Raji (cell line): Measurements from ENCODE around the gene FCMR.

ENCODE experiments used
- POLR2A ChIP-seq: IDR thresholded peaks from 2 replicates; pipeline ENCODE4 v1.6.1; 2011; ENCODE audit warnings: low read depth, low read length, control low read depth; ENCODE audit not compliant: insufficient read depth

The FCMR gene

DNA sequence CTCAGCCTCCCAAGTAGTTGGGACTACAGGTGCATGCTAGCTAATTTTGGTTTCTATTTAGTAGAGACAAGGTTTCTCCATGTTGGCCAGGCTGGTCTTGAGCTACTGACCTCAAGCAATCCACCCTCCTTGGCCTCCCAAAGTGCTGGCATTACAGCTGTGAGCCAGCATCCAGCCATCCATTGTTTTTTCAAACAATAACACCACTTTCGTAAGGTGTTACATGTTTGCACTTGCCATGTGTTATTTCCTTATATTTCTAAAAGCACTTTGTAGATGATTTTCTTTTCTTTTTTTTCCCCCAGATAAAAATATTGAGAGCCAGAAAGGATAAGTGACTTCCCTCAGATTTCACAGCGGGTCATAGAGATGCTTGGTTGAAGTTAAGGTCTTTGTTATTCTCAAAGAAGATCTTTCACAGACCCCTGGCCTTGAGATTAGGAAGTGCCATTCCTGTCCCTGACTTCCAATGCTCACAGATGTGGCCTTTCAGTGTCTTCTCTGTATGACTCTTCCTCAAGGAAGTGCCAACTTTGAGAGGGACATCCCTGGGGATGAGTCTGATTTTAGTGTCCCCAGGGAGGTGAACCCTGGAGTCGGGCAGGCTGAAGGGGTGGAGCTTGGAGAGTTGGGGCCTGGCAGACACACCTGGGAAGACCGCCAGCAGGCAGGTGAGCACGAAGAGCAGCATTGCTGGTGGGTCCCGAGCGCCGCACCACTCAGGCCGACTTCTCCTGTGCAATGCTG lies 18.3 kb upstream of the FCMR start:
- TF ChIP-seq POLR2A: no peak

- TF ChIP-seq POLR2A: no peak
Observed at GRCh38 chr1:206939131-206939530, 17.4 kb upstream of the FCMR start.

GRCh38 chr1:206937425-206937824 lies 15.7 kb upstream of the FCMR start:
- TF ChIP-seq POLR2A: no peak

DNA sequence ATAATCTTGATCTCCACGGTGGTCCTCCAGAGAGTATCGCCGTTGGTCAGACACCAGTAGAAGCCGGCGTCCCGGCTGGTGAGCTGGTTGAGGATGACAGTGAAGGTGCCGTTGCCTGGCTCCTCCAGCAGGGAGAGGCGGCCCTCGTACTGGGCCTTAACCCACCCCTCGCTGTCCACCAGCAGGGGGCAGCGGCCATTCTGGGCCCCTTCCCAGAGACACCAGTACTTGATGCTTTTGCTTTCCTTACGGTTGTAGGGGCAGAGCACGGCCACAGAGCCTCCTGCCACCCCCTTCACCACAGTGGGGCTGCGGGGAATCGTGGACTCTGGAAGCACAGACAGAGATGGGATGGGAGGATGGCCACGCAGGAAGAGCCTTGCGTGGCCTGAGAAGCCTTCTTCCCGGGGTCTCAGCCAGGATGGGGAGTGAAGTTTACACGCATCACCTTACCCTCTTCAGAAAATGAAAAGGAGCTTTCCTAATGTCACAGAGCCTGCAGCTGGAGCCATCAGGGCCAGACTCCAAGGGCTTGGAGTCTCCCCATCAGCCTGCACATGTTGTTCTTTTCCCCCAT lies 13.8 kb upstream of the FCMR start:
- TF ChIP-seq POLR2A: no peak

DNA sequence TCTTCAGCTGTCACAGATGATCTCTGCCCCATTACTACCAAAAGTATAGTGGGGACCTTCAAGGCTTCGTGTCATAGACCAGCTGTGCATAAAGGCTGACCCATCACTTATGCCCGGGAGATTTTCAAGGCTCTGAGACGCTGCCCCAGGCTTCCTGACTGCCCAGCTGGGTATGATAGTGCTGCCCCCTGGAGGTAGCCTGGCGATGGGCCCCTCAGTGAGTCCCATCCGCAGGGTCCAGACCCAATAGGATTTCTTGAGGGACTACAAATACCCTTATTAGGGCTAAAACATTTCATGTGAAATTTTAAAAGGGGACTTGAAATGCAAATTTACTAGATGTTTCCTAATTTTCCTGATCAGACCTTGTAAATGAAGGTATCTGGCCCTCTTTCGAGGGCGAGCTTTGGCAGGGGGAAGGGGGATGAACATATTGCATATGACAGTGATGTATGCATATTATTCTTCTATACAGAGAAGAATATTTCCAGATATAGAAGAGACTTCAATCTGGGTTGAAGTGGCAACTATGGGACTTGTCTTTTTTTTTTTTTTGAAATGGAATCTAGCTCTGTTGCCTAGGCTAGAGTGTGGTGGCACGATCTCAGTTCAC lies 11.7 kb upstream of the FCMR start:
- no peak for TF ChIP-seq POLR2A

DNA sequence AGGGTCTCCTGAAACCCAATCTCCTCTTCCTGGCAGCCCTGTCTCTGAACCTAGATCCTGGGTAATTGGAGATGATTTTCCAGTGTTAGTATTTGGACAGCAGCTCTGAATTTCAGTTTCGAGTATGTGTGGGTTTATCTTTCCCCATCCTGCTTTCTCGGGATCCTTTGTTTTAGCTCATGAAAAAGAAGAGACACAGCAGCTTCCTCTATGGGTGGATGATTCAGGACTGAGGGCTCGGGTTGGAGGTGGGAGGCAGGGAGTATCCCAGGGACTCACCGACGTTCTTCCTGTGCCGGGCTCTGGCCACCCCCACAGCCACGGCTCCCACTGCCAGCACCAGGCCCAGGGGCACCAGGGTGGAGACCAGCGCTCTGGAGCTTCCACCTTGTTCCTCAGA lies 10.4 kb upstream of the FCMR start:
- no peak for TF ChIP-seq POLR2A

- no peak for TF ChIP-seq POLR2A
Observed at GRCh38 chr1:206931709-206932108, 10.0 kb upstream of the FCMR start.

DNA sequence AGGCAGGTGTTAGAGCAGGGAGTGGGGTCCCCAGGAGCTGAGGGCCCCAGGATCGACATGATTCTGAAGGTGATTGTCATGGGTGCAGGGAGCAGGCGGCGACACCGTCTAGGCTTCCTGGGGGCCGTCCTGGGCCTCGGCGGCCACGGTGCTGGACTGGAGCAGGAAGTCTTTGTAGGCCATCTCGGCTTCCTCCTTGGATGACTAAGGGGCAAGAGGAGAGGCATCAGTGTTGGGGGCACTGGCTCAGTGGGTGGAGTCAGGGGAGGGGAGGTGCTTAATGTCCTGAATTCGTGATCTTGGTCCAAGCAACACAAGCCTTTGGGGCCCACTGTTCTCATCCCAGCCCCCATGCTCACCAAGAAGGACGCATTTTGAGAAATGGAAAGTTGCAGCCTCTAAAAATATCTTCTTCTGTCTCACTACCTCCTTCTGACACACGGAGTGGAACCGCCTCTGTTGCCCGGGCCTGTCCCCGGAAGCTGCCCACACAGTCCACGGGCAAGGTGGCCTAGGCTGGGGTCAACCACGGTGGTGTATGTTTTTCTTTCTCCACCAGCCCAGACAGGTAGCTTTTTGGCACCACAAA lies 8.6 kb upstream of the FCMR start:
- TF ChIP-seq POLR2A: no peak

- no peak for TF ChIP-seq POLR2A
Observed at GRCh38 chr1:206929524-206929923, 7.8 kb upstream of the FCMR start.

DNA sequence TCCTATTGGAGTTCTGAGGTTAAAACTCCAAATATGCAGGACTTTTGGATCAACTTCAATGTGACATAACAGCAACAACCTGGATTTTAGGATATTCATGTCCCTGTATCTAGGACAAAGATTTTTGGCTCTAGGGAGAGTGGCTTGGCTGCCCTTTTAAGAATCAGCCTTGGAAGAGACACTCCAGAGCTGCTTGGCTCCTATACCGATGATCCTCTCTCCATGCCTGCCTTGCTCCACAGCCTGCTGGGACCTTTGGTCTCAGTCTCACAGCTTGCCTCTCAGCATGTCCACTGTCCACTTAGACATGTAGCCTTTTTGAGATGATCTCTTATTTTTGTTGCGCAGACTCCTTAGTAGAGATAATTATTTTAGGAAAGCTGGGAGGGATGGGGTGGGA lies 4.5 kb upstream of the FCMR start:
- TF ChIP-seq POLR2A: no peak

DNA sequence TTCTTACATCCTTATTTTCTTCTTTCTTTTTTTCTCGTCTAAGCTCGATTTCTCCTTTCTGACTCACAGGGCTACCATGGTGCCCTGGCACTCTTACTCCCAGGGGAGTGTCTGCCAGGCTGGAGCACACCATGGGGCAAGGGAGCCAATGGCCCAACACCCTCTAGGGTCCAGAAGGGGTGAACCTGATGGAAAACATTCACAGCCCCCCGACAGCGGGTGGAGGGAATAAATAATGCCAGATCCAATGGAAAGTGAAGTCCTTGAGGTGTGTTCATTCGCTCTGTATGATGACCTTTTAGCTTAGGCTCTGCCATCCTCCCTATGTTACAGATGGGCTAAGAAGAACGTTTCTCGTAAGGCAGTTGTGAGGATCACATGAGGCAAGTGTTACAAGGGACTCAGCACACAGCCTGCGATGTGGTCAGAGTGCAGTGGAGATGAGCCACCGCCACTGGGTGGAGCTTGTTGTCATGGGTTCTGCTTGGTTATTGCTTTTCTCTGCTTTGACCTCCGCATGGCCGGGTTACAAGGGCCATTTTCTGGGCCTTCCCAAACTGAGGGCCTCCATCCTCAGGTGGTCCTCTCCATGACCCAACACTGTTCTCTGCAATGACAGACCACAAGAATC lies 3.5 kb upstream of the FCMR start:
- TF ChIP-seq POLR2A: no peak

DNA sequence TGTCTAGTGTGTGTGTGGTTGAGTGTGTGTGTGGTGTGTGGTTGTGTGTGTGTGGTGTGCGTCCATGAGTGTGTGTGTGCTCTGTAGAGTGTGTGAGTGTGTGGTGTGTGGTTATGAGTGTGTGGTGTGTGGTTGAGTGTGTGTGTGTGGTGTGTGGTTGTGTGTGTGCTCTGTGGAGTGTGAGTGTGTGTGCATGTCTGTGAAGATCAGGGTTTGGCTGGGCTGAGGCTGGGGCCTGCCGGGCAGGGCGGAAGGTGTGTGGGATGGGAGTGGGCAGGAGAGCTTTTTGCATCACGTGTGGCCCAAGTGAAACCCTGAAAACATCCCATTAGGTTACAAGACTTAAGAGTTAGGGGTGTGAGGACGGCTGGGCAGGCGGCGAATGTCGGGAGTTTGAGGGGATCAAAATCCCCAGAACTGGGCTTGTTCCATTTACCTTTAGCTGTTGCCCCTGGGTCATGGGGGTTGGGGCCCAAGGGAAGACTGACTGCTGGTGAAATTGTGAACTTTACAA lies 2.9 kb upstream of the FCMR start:
- no peak for TF ChIP-seq POLR2A

GRCh38 chr1:206923009-206923960 lies 1.5 kb upstream of the FCMR start:
- TF ChIP-seq POLR2A: peak; percentile 35; the same call in 1 of the 2 replicates

- no peak for TF ChIP-seq POLR2A
Observed at GRCh38 chr1:206922524-206922923, 783 bp upstream of the FCMR start.

DNA sequence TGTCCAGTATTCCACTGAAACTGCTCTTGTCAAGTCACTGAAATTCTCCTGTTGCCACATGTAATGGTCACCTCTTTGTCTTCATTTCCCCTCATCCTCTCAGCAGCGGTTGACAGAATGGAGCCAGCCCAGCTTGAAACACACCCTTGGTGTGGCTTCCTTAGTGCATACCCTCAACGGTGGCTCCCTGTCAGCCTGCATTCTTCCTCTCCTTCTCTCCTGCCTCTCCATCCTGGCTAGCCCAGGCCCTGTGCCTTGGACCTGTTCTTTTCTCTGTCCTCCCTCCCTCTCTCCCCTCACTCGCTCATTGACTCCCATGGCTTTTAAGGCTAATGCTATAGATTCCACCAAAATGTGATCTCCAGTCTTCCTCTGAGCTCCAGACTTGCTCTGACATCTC lies 3.7 kb downstream of the FCMR start:
- no peak for TF ChIP-seq POLR2A
